ENCODE data around the gene CENPB. TPM values are rescaled to one million over a fixed set of nuclear protein-coding genes. Genes with fewer than 3 reads are reported as not detected.

The CENPB gene
- total and polyA plus RNA-seq, 10 of the 15 experiments (the other 5 are each of a cell fraction or from before 2014, with no cell fraction given): 0.16 to 71.2 (median 14.0) TPM

GRCh38 chr20:3804781-3805180 is 18.2 kb upstream of the CENPB start:
- 94% methylated on average over 11 of the region's 11 CpGs for WGBS (ENCODE audit: insufficient coverage, insufficient replicate concordance, low lambda C conversion rate, missing lambda C conversion rate)
- no peak overlapping the region for H2AFZ ChIP-seq (ENCODE audit: control insufficient read depth, low read depth, low read length)
- TF ChIP-seq IRF5 (IDR thresholded peaks at IDR 0.05; ENCODE audit: borderline replicate concordance): no peak
- TF ChIP-seq, protein P1, sequence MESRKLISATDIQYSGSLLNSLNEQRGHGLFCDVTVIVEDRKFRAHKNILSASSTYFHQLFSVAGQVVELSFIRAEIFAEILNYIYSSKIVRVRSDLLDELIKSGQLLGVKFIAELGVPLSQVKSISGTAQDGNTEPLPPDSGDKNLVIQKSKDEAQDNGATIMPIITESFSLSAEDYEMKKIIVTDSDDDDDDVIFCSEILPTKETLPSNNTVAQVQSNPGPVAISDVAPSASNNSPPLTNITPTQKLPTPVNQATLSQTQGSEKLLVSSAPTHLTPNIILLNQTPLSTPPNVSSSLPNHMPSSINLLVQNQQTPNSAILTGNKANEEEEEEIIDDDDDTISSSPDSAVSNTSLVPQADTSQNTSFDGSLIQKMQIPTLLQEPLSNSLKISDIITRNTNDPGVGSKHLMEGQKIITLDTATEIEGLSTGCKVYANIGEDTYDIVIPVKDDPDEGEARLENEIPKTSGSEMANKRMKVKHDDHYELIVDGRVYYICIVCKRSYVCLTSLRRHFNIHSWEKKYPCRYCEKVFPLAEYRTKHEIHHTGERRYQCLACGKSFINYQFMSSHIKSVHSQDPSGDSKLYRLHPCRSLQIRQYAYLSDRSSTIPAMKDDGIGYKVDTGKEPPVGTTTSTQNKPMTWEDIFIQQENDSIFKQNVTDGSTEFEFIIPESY (IDR thresholded peaks at IDR 0.05): no peak
- TF ChIP-seq BRCA1 (IDR thresholded peaks at IDR 0.05; ENCODE audit: low read depth, low read length): no peak
- TF ChIP-seq USF1 (IDR thresholded peaks at IDR 0.05; ENCODE audit: borderline replicate concordance, extremely low read length, insufficient read depth, low read depth, low read length): no peak
- no peak for TF ChIP-seq RUNX3 (IDR thresholded peaks at IDR 0.05; ENCODE audit: low read length)
- H3K9ac ChIP-seq (ENCODE audit: control insufficient read depth, insufficient read depth, low read length): no peak overlapping the region
- peaks cover 17% of the 10 kb centered on the region for H3K4me1 ChIP-seq (ENCODE audit: control insufficient read depth, insufficient read depth, low read length)
- FAIRE-seq (no peak), ATAC-seq (no peak), DNase-seq (ENCODE audit: low read depth, low spot score) (no peak)
- H4K20me1 ChIP-seq (ENCODE audit: control insufficient read depth, insufficient read depth): no peaks in the 10 kb centered on the region
- ChIA-PET POLR2A (no interaction called here), RAD21 (ENCODE audit: unreplicated experiment) (interaction anchor here (1.4 kb wide), 1 partner anchor 16 kb away, joined by 3 read pairs; the partner anchor contains the start of gene AP5S1), CTCF (interaction anchor here (1.3 kb wide), 1 partner anchor 18 kb away, joined by 4 read pairs; no protein-coding TSS in a partner anchor), SMC1A (ENCODE audit: uncharacterized antibody, unreplicated experiment) (interaction anchor here (1.5 kb wide), 1 partner anchor 14 kb away, joined by 4 read pairs; no protein-coding TSS in a partner anchor)
- H3K36me3 ChIP-seq (ENCODE audit: control insufficient read depth in 2 of 2, insufficient read depth in 2 of 2, low read length in 1 of 2): peaks cover 23 to 28% of the 10 kb centered on the region in 2 experiments
- no peak overlapping the region for H3K4me2 ChIP-seq (ENCODE audit: control insufficient read depth, insufficient read depth)
- H3K79me2 ChIP-seq (ENCODE audit: control insufficient read depth, insufficient read depth, low read length): no peaks in the 10 kb centered on the region
- H3K27ac ChIP-seq (ENCODE audit: control insufficient read depth, insufficient read depth): no peak overlapping the region
- no peaks in the 10 kb centered on the region for H3K27me3 ChIP-seq (replicated peaks in 1 of 2; ENCODE audit: control insufficient read depth in 2 of 2, insufficient read depth in 2 of 2, low read length in 1 of 2)
- intact Hi-C loops (cut with micrococcal nuclease; ENCODE audit: unreplicated experiment) (no loop called here), in situ Hi-C loops (cut with MboI) (no loop called here)
- no TSS peak for BruUV-seq (replicated peaks)
- no peaks in the 10 kb centered on the region for H3K9me3 ChIP-seq (replicated peaks; ENCODE audit: control insufficient read depth, insufficient read depth, low read length)
- H3K4me3 ChIP-seq: no peak overlapping the region
